SH-SY5Y (cell line): ENCODE data around the gene POU3F1.

Source experiments
- GATA2 ChIP-seq: IDR thresholded peaks from 2 replicates; pipeline ENCODE4 v1.6.1; 2011; ENCODE audit warnings: mild to moderate bottlenecking, low read depth, low read length
- GATA3 ChIP-seq: IDR thresholded peaks from 2 replicates; pipeline ENCODE4 v1.6.1; 2011; ENCODE audit warnings: low read depth, mild to moderate bottlenecking, low read length, moderate library complexity

Gene POU3F1

DNA sequence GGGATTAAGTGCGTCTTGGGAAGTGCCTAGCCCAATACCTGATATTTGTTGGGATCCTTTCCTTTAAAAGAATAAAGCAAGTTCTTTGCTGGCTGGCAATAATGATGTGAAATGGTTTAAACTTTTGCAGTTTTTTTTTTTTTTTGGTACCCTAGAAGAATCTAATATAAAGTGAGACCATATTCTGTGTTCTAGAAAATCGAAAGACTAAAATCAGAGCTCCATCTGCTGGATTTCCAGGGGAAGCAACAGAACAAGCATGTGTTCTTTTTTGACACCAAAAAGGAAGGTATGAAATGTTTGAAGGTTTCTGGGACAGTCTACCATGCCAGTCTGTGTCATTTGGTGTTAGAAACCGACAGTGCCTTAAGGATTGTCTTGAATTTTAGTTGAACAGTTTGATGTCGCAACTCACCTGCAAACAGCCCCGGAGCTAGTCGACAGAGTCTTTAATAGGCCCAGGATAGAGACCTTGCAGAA is 27.7 kb downstream of the POU3F1 start:
- TF ChIP-seq GATA3 (no peak), GATA2 (no peak)

DNA sequence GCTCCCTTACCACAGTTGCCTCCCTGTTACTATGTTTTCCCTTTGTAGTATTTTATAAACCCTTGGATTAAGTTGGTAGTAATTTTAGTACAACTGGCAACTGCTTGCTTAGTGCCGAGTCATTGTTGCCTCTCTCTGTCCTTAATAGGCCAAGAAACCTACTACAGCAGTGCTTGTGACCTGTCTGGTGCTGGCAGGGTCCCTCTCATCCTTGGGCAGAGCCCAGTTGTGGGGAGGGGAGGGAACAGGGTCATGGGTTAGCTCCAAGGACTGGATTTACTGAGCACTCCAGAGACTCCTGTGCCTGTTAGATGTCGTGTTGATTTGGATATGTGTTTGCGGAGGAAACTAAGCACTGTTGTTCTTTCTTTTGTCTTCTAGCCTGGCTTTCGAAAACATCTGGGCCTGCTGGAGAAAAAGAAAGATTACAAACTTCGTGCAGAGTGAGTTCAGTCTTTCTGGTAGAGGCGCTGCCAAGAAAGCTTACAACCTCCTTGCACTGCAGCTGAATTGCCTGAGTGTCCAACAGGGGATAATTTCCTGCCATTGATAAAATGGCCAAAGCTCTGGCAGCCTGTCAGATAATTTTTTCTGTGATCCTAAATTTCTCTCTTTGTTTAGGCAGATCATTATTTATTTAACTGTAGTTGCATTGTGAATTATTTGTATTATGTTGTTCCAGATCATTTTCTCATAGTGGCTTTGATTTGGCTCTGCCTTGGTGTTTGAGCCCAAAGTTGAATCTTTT is 30.4 kb downstream of the POU3F1 start:
- TF ChIP-seq GATA3: no peak
- TF ChIP-seq GATA2: no peak

DNA sequence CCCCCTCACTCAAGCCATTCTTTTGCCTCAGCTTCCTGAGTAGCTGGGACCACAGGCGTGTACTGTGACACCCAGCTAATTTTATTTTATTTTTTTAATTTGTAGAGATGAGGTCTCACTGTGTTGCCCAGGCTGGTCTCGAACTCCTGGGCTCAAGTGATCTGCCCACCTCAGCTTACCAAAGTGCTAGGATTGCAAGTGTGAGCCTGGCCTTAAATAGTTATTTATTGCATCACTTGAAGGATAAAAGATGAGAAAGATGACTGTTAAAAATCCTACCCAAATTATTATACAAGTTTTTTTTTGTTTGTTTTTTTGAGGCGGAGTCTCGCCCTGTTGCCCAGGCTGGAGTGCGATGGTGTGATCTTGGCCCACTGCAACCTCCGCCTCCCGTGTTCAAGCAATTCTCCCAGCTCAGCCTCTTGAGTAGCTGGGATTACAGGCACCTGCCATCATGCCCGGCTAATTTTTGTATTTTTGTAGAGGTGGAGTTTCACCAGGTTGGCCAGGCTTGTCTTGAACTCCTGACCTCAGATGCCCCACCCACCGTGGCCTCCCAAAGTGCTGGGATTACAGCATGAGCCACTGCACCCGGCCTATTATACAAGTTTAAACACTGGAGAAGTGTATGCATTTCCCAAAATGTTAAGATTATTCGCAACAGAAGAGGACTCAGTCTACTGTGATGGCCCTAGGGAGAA is 31.7 kb downstream of the POU3F1 start:
- TF ChIP-seq GATA2: no peak

DNA sequence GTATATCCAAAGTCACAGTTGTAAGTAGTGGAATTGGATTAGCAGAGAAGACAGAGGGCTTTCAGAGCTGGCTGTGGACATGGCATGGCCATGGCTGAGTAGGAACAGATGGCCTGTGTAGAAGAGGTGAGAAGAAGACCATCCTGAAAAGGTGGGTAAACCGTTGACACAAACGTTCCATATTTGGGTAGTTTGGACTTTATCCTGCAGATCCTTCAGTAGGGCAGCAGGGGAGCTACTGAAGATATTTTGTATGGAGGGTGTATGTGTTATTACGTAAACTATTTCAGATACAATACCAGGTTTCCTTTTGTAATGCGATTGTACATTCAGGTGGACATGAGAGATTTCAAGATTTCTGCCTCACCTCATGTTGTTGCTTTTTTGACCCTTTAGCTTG is 32.4 kb downstream of the POU3F1 start:
- no peak for TF ChIP-seq GATA2
- no peak for TF ChIP-seq GATA3

DNA sequence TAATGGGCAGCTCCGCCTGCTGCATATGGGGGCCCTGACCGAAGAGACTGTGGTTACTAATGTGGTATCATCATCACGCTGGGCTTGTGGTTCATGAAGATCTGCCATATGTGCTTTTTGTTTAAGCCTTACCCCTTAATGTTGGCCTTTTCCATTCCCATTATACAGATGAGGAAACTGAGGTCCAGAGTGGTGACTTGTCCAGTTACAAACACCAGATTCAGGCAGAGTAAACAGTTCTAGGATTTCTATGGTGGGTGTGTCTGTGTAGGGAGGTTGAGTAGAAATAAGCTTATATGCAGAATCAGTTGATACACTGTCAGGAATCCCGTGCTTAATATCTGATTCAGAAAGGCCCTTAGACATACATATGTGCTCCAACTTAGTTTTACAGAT is 33.4 kb downstream of the POU3F1 start:
- TF ChIP-seq GATA3: no peak
- no peak for TF ChIP-seq GATA2

DNA sequence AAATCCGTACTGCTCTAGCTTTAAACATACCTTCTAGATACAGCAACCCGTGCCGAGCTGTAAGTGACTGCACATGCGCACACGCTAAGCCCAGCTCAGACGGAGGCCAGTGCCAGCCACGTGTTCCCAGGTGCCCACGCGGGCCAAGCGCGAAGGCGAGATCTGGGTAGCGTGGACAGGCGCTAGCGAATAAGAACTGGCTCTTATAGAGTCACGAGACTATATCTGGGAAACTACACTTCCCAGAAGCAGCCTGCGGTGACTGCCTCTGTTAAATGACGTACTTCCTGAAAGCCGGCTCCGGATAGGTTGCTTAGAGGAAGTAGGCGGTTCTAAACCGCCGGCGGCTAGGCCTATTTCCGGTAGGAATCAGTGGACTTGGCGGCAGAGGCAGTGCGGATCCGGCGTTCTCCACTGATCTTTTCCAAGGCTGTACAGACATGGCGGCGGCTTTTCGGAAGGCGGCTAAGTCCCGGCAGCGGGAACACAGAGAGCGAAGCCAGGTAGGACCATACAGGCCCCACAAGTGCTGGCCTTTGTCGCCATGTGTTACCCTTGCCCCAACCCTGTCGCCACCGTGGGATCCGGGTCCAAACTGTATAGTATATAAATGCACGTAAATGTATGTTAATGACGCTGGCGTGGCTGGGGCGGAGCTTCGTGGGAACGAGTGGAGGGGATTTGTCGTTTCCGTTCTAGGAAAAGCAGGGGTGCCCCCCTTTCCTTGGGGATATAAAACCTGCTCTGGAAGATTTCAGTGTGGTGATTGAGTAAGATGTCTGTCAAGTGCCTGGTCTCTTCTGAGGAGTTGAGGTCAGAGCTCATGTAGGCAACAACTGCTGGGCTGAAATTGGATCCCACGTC is 34.0 kb downstream of the POU3F1 start, which contains the start of gene UTP11:
Gene UTP11 (plus strand): TSS at position 372 of the 864 bp plus-strand sequence. CDS start 69 bp downstream, at position 441.
- no peak for TF ChIP-seq GATA3
- no peak for TF ChIP-seq GATA2

DNA sequence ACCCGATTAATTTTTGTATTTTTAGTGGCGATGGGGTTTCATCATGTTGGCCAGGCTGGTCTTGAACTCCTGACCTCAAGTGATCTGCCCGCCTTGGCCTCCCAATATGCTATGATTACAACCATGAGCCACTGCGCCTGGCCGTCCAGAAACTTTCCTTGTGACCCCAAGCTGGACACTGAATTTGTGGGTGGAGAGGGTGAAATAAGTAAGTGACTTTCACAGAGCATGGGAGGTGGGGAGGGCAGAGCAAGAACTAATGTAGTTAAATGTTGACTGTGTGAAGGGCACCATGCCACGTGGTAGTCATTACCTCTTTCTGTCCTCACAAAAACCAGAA is 36.8 kb downstream of the POU3F1 start:
- TF ChIP-seq GATA3 (no peak), GATA2 (no peak)

DNA sequence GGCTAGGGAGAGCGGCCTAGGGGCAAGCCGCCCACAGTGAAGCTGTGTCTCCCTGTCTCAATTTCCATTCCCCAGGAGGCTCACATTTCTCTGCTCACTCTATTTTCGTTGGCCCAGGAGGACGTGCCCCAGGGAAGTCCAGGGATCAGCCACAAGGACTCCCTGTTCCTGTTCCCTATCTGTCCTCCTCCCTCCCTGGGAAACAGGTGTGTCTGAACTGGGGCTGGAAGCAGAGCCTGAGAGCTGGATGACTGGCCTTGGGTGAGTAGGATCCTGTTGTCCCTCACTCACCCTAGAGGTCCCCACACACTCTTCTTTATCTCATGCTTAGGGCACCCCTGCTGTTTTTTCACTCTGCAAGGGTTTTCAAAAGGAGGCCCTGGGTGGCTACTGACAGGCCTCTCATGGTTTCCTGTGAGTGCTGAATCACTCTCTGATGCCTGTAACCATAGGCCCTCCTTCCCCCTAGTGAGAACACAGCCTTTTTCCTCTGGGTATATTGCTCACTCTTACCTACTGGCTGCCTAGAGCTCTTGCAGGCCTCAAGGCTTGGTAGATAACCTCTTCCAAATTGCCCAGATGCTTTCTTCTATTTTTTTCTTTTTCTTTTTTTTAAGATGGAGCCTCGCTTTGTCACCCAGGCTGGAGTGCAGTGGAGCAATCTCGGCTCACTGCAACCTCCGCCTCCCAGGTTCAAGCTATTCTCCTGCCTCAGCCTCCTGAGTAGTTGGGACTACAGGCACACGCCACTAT is 37.3 kb downstream of the POU3F1 start:
- no peak for TF ChIP-seq GATA2
- TF ChIP-seq GATA3: no peak

DNA sequence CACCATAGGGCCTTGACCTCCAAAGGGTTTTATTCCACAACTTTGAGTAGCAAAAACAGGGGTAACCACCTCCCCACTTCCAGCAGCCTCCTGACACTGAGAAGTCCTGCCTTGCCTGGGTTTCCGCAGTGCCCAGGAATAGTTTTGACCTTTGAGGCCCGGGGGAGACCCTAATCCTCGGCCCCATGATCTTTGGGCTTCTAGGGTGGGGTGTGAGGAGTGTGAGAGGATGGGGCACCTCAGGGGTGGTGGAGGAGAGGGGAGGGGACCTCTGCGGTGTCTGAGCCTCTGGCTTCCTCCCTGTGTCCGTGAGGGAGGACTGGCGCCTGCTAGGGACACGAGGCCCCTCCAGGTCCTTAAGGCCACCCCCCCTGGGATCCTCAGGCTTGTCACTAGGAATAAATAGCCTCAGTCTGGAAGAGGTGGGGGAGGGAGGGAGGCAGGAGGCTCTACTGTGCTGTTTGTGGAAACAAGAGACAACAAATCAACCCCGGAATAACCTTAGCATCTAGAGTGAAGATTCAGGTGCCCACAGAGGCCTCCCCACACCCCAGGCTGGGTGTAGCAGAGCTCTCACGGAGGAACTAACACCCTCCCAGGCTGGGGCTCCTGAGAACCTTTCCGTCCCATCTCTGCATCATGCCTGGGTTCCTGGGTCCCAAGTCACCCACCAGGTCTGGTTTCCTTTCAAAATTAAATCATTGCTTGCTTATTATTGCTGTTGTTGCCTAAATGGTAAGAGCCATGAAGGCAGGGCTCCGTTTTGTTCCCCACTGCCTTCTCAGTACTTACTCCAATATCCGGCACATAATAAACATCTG is 40.4 kb downstream of the POU3F1 start:
- TF ChIP-seq GATA2: no peak
- no peak for TF ChIP-seq GATA3

DNA sequence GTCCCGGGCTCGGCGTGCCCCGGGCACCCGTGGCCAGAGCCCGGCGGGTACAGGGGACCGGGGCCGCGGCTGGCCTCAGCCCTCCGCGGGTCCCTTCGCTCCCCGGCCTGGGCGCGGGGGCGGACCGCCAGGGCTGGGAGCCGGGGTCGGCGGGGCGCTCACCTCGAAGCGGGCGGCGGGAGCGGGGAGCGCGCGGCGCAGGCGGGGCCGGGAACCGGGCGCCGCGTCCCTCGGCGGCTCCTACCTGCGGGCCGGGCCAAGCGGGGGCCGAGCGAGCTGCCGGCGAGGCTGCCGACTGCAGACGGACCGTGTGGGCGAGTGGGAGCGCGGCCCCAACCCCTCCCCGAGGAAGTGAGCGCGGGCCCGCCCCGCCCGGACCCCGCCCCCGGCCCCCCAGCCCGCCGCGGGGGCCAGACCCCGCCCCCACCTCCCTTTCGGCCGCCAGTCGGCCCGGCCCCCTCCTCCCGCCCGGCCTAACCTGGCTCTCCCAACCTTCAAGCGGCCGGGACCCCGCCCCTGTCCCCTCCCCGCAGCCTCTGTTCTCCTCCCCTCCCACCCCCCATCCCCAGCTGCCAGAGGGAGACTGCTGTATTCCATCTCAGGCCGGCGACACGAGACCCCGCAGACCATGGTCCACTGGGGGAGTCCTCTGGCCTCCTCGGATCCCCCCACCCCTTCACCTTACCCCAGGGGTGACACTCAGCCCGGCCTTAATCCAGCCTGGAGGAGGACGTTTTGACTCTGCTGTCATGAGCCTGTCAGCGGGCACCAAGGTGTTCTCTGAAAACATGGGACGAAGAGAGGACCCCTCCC is 41.2 kb downstream of the POU3F1 start, which contains the start of gene FHL3:
Gene FHL3 (minus strand): TSS at position 320 of the 813 bp plus-strand sequence. CDS start 6,102 bp downstream, outside the sequence.
- TF ChIP-seq GATA2 (no peak), GATA3 (no peak)

DNA sequence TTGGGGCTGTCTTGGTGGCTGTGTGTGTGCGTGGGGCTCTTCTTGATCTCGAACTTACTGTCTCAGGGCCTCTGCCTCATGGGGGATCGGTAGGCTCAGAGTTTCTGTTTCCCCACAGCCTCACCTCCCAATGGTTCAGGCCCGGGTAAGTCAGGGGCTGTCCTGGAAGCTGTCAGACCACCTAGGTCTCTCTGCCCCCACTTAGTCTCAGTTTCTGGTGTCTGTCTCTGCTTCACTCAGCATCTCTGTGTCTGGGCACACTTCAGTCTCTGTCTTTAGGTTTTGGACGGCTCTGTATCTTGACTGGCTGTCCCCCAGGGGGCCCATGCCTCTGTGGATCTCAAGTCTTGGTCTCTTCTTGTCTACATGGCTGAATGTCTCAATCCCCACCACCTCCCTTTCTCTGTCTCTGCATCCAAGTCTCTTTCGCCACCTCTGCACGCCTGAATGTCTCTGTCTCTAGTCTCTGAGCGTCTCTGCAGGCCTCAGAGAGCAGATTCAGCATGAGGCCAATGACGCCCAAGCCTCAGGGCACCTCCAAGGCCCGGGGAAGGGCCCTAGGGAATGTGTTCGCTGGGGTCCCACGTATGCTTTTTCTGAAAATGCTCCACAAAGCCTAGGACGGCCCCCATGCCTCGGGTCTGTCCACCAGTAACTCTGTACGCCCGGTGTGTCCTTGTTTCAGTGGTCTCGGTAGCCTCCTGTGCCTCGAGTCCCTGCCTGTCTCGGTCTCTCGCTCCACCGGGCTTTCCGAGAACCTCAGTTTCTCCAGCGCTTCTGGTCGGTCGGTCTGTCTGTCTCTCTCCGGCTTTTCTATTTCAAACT is 42.1 kb downstream of the POU3F1 start:
- no peak for TF ChIP-seq GATA2
- TF ChIP-seq GATA3: no peak
